ENCODE measurements around the gene SLC7A10.

Gene SLC7A10

GRCh38 chr19:33254245-33254824 is 28.7 kb upstream of the SLC7A10 start:
- no peak for DNase-seq

GRCh38 chr19:33252971-33253370 is 27.3 kb upstream of the SLC7A10 start:
- no peak for DNase-seq

- no peak for DNase-seq
Measured at GRCh38 chr19:33252418-33252962, 26.8 kb upstream of the SLC7A10 start.

- no peak for DNase-seq
Measured at GRCh38 chr19:33251526-33252090, 26.0 kb upstream of the SLC7A10 start.

- DNase-seq = no peak
Measured at GRCh38 chr19:33251076-33251475, 25.4 kb upstream of the SLC7A10 start.

- DNase-seq = no peak
Measured at GRCh38 chr19:33250500-33250899, 24.9 kb upstream of the SLC7A10 start.

- DNase-seq = no peak
Measured at GRCh38 chr19:33249740-33250366, 24.2 kb upstream of the SLC7A10 start.

GRCh38 chr19:33248954-33249613 is 23.4 kb upstream of the SLC7A10 start:
- no peak for DNase-seq

GRCh38 chr19:33248553-33248953 is 22.9 kb upstream of the SLC7A10 start:
- no peak for DNase-seq

- DNase-seq = no peak
Measured at GRCh38 chr19:33248104-33248503, 22.5 kb upstream of the SLC7A10 start.

GRCh38 chr19:33247441-33247819 is 21.8 kb upstream of the SLC7A10 start:
- DNase-seq = no peak

- no peak for DNase-seq
Measured at GRCh38 chr19:33246709-33247440, 21.2 kb upstream of the SLC7A10 start.

- DNase-seq = no peak
Measured at GRCh38 chr19:33245948-33246708, 20.5 kb upstream of the SLC7A10 start.

- no peak for DNase-seq
Measured at GRCh38 chr19:33242911-33243310, 17.3 kb upstream of the SLC7A10 start.

- no peak for DNase-seq
Measured at GRCh38 chr19:33242131-33242530, 16.5 kb upstream of the SLC7A10 start.

- peak; percentile 44 for DNase-seq
Measured at GRCh38 chr19:33241530-33242101, 16.0 kb upstream of the SLC7A10 start.

GRCh38 chr19:33241091-33241529 is 15.5 kb upstream of the SLC7A10 start:
- DNase-seq = no peak

- DNase-seq = no peak
Measured at GRCh38 chr19:33240181-33240771, 14.6 kb upstream of the SLC7A10 start.

GRCh38 chr19:33239223-33239975 is 13.7 kb upstream of the SLC7A10 start:
- no peak for DNase-seq

- no peak for DNase-seq
Measured at GRCh38 chr19:33238481-33239149, 13.0 kb upstream of the SLC7A10 start.
